Measurements from ENCODE around the gene TECPR2. TPM values are rescaled to one million over a fixed set of nuclear protein-coding genes. Genes with fewer than 3 reads are reported as not detected.

Gene TECPR2
- total and polyA plus RNA-seq, 4 donors, result 2.0 to 12.6 (median 5.2) TPM

- TF ChIP-seq REST (IDR thresholded peaks at IDR 0.05) (peak; percentile 68), SP1 (IDR thresholded peaks at IDR 0.05) (peak; percentile 90)
Observed at GRCh38 chr14:102524451-102525218, 161.9 kb downstream of the TECPR2 start (continued).

DNA sequence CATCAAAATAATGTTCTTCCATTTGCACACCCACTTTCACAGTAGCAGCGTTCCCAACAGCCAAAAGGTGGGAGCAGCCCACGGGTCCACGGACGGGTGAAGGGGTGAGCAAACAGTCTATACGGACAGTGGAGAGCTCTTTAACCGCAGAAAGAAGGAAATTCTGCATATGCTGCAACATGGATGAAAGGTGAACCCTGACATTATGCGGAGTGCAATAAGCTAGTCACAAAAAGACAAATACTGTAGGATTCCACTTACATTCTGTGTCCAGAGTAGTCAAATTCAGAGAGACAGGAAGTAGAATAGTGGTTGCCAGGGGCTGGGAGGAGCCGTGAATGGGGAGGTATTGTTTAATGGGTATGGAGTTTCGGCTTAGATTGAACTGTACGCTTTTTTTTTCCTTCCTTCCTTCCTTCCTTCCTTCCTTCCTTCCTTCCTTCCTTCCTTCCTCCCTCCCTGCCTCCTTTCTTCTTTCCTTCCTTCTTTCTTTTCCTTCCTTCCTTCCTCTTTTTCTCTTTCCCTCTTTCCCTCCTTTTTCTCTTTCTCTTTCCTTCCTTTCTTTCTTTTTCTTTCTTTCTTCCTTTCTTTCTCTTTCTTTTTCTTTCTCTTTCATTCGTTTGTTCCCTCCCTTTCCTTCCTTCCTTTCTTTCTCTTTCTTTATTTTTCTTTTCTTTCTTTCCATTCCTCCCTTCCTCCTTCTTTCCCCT lies 162.6 kb downstream of the TECPR2 start:
- no peaks in the 10 kb centered on the region for H3K9me3 ChIP-seq (ENCODE audit: control insufficient read depth in 4 of 4, low read length in 3 of 4)
- H3K27me3 ChIP-seq (ENCODE audit: control insufficient read depth in 4 of 4, insufficient read depth in 4 of 4, low read length in 3 of 4), result no peaks in the 10 kb centered on the region
- WGBS, result 6% methylated on average over 11 of the region's 11 CpGs
- H3K4me3 ChIP-seq (ENCODE audit: low read depth in 1 of 3, low read length in 3 of 3), result peak overlapping the region; percentile 11 to 82 (median 53)
- peak overlapping the region in 1 of 2 donors; percentile 26 for H3K9ac ChIP-seq (ENCODE audit: low read depth in 1 of 2, low read length in 2 of 2)
- DNase-seq (ENCODE audit: low spot score), result no peak
- no peaks in the 10 kb centered on the region for H3K36me3 ChIP-seq (ENCODE audit: control insufficient read depth in 4 of 4, insufficient read depth in 3 of 4, low read depth in 1 of 4, low read length in 3 of 4)
- H3K27ac ChIP-seq (ENCODE audit: low read depth in 1 of 2, low read length in 2 of 2), result peak overlapping the region; percentile 35 to 45
- TF ChIP-seq YY1 (IDR thresholded peaks at IDR 0.05) (no peak), JUND (IDR thresholded peaks at IDR 0.05) (no peak), FOXA2 (IDR thresholded peaks at IDR 0.05) (no peak), GABPA (IDR thresholded peaks at IDR 0.05 in 1 of 2, conservative IDR thresholded peaks at IDR 0.05 in 1 of 2) (peak in 1 of 2 donors; percentile 29), RXRA (IDR thresholded peaks at IDR 0.05) (no peak), HNF4A (conservative IDR thresholded peaks at IDR 0.05) (no peak)
- TF ChIP-seq, protein P1, sequence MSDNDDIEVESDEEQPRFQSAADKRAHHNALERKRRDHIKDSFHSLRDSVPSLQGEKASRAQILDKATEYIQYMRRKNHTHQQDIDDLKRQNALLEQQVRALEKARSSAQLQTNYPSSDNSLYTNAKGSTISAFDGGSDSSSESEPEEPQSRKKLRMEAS (IDR thresholded peaks at IDR 0.05), result no peak
- TF ChIP-seq, protein P2, sequence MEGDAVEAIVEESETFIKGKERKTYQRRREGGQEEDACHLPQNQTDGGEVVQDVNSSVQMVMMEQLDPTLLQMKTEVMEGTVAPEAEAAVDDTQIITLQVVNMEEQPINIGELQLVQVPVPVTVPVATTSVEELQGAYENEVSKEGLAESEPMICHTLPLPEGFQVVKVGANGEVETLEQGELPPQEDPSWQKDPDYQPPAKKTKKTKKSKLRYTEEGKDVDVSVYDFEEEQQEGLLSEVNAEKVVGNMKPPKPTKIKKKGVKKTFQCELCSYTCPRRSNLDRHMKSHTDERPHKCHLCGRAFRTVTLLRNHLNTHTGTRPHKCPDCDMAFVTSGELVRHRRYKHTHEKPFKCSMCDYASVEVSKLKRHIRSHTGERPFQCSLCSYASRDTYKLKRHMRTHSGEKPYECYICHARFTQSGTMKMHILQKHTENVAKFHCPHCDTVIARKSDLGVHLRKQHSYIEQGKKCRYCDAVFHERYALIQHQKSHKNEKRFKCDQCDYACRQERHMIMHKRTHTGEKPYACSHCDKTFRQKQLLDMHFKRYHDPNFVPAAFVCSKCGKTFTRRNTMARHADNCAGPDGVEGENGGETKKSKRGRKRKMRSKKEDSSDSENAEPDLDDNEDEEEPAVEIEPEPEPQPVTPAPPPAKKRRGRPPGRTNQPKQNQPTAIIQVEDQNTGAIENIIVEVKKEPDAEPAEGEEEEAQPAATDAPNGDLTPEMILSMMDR (IDR thresholded peaks at IDR 0.05; ENCODE audit: low read depth, low read length, missing input control), result no peak
- H3K4me1 ChIP-seq (ENCODE audit: control insufficient read depth in 4 of 4, insufficient read depth in 4 of 4, low read length in 3 of 4), result peaks cover 3 to 12% (median 9%) of the 10 kb centered on the region in 4 donors

DNA sequence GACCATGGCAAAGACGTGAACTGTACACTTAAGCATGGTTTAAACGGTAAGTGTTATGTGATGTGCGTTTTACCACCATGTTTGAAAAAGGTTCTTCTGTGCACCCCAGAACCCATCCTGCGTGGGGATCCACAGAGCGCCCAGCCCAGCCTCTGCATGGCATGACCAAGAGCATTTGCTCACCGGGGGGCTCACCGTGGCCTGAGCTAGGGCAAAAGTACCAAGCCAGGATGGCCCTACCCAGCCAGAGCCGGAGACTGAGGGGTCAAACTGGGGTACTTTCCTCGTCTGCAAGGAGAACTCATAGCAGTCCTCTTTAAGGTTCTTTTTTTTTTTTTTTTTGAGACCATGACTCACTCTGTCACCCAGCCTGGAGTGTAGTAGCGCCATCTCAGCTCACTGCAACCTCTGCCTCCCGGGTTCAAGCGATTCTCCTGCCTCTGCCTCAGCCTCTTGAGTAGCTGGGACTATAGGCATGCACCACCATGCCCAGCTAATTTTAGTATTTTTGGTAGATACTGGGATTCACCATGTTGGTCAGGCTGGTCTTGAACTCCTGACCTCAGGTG lies 163.3 kb downstream of the TECPR2 start:
- DNase-seq (ENCODE audit: low spot score), result no peak
- no peak overlapping the region for H3K9ac ChIP-seq (ENCODE audit: low read depth in 1 of 2, low read length in 2 of 2)
- H3K4me3 ChIP-seq (ENCODE audit: low read depth in 1 of 3, low read length in 3 of 3), result no peak overlapping the region
- peaks cover 3 to 12% (median 9%) of the 10 kb centered on the region in 4 donors for H3K4me1 ChIP-seq (ENCODE audit: control insufficient read depth in 4 of 4, insufficient read depth in 4 of 4, low read length in 3 of 4)
- TF ChIP-seq RXRA (IDR thresholded peaks at IDR 0.05) (no peak), NR2F2 (IDR thresholded peaks at IDR 0.05) (no peak), RAD21 (IDR thresholded peaks at IDR 0.05) (no peak), YY1 (IDR thresholded peaks at IDR 0.05) (no peak)
- 90% methylated on average over 12 of the region's 12 CpGs for WGBS
- H3K9me3 ChIP-seq (ENCODE audit: control insufficient read depth in 4 of 4, low read length in 3 of 4), result no peaks in the 10 kb centered on the region
- H3K36me3 ChIP-seq (ENCODE audit: control insufficient read depth in 4 of 4, insufficient read depth in 3 of 4, low read depth in 1 of 4, low read length in 3 of 4), result no peaks in the 10 kb centered on the region
- H3K27ac ChIP-seq (ENCODE audit: low read depth in 1 of 2, low read length in 2 of 2), result no peak overlapping the region
- H3K27me3 ChIP-seq (ENCODE audit: control insufficient read depth in 4 of 4, insufficient read depth in 4 of 4, low read length in 3 of 4), result no peaks in the 10 kb centered on the region
